Measurements from ENCODE around the gene TIMM44. TPM values are rescaled to one million over a fixed set of nuclear protein-coding genes. Genes with fewer than 3 reads are reported as not detected.
"Not testable (repeated sequence)": the region's sequence is repeated elsewhere in the genome, so short reads cannot be mapped to it uniquely, and the experiment has no call there.

TIMM44 gene
- total and polyA plus RNA-seq, 10 donors, result 33.2 to 94.9 (median 64.7) TPM

DNA sequence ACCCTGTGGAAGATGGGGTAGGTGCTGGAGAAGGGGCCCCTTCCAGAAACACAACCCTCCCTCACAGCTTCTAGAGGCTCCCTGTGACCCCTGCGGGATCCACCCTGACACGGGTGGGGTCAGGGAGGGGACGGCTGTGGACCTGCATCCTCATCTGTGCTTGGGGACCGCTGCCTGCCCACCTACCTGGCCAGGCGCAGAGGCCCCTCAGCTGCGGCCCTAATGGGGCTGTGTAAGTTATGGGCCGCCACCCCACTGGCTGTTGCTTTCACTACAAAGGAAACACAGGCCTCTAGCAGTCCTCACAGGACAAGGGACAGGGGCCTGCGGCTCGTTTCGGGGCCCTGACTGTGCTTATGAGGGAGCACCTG lies 10.6 kb downstream of the TIMM44 start:
- peaks cover 4 to 90% (median 76%) of the 10 kb centered on the region in 6 donors for H3K36me3 ChIP-seq
- no peaks in the 10 kb centered on the region for H3K27me3 ChIP-seq (replicated peaks in 1 of 7)
- intact Hi-C loops (cut with DNase I; ENCODE audit: low total_unique reads), result no loop called here
- H3K9me3 ChIP-seq, result no peaks in the 10 kb centered on the region
- H3K4me3 ChIP-seq, result peak overlapping the region in 4 of 8 donors; percentile 0 to 56 (median 6)
- DNase-seq, result no peak
- H3K4me1 ChIP-seq, result peaks cover 0 to 67% (median 39%) of the 10 kb centered on the region in 6 donors
- H3K27ac ChIP-seq, result peak overlapping the region in 7 of 8 donors; percentile 42 to 85 (median 79)
- WGBS, 5 donors, result 80 to 97% (median 89%) methylated on average over 6 to 10 of the region's 10 CpGs
- TF ChIP-seq POLR2AphosphoS5 (IDR thresholded peaks at IDR 0.05), result no peak
- TF ChIP-seq CTCF (IDR thresholded peaks at IDR 0.05 in 8 of 11, conservative IDR thresholded peaks at IDR 0.05 in 3 of 11), result no peak
- no peak for TF ChIP-seq POLR2A (IDR thresholded peaks at IDR 0.05)

DNA sequence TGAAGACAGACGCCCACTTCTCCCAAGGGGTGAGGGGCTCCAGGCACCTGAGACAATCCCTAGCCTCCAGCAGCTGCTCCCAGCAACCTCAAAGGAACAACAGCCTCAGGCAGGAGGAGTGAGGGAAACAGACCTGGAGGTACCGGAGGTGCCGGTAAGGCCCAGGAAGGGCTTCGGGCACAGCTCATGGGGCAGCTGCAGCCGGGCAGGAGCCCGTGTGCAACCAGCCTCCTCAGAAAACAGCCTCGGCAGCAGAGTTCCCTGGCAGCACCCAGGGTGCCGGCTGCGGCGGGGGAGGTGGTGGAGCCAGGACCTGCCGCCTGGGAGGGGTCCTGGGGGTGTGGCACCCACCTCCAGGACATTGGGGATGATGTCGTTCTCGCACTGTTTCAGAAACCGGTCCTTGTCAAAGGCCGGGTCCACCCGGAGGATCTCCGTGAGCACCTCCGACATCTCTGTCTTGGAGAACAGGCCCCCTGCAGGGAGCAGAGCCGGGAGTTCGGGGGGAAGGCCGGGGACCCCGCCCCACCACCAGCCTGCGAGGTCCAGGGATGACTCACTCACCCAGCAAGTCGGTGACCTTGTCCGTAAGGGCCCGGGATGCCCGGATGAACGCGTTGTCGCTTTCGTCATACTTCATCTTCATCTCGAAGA lies 11.1 kb downstream of the TIMM44 start:
- Histone ChIP-seq H3K27me3 (replicated peaks in 1 of 7) (no peaks in the 10 kb centered on the region), H3K36me3 (peaks cover 4 to 85% (median 71%) of the 10 kb centered on the region in 6 donors), H3K4me1 (peaks cover 0 to 72% (median 42%) of the 10 kb centered on the region in 6 donors), H3K9me3 (no peaks in the 10 kb centered on the region), H3K4me3 (peak overlapping the region in 2 of 8 donors; percentile 0 to 56), H3K27ac (peak overlapping the region in 7 of 8 donors; percentile 46 to 85 (median 79))
- 79 to 92% (median 86%) methylated on average over 21 to 32 of the region's 32 CpGs for WGBS, 5 donors
- no peak for TF ChIP-seq POLR2AphosphoS5 (IDR thresholded peaks at IDR 0.05)
- no peak for TF ChIP-seq CTCF (IDR thresholded peaks at IDR 0.05 in 8 of 11, conservative IDR thresholded peaks at IDR 0.05 in 3 of 11)
- no peak for TF ChIP-seq POLR2A (IDR thresholded peaks at IDR 0.05)
- intact Hi-C loops (cut with DNase I; ENCODE audit: low total_unique reads), result no loop called here
- no peak for DNase-seq

- DNase-seq, result peak; percentile 87
- 76 to 89% (median 85%) methylated on average over 34 to 36 of the region's 36 CpGs for WGBS, 5 donors
- Histone ChIP-seq H3K27me3 (replicated peaks in 1 of 7) (no peaks in the 10 kb centered on the region), H3K4me1 (peaks cover 5 to 82% (median 50%) of the 10 kb centered on the region in 6 donors), H3K27ac (peak overlapping the region; percentile 48 to 85 (median 81)), H3K36me3 (peaks cover 4 to 83% (median 62%) of the 10 kb centered on the region in 6 donors), H3K9me3 (no peaks in the 10 kb centered on the region), H3K4me3 (peak overlapping the region in 1 of 8 donors; percentile 56)
- intact Hi-C loops (cut with DNase I; ENCODE audit: low total_unique reads), result no loop called here
- TF ChIP-seq POLR2AphosphoS5 (IDR thresholded peaks at IDR 0.05), result peak; percentile 79 to 87 (median 85)
- TF ChIP-seq POLR2A (IDR thresholded peaks at IDR 0.05), result no peak
- TF ChIP-seq CTCF (IDR thresholded peaks at IDR 0.05 in 8 of 11, conservative IDR thresholded peaks at IDR 0.05 in 3 of 11), result no peak
Observed at GRCh38 chr19:7931221-7932061, 12.0 kb downstream of the TIMM44 start.

DNA sequence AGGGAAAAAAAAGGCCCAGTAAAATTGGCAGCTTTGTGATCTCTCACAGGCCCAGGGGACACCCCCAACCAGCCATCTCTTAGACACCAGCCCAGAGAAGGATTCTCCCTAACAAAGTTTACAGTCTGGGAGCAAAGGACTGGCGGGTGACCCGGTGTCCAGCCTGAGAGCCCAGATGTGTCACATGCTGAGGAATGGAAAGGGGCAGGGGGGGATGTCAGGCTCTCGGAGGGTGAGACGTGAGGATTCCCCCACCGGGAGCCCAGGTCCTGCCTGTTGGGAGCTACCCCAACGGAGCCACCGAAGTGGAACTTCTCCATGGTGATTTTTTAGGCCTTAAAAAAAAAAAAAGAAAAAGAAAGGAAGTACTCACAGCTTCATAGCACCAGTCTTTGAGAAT lies 12.7 kb downstream of the TIMM44 start:
- Histone ChIP-seq H3K36me3 (peaks cover 4 to 76% (median 55%) of the 10 kb centered on the region in 6 donors), H3K9me3 (no peaks in the 10 kb centered on the region), H3K27ac (peak overlapping the region; percentile 48 to 85 (median 81)), H3K27me3 (replicated peaks in 1 of 7) (peaks cover 0 to 1% (median 0%) of the 10 kb centered on the region in 7 donors), H3K4me1 (peaks cover 8 to 86% (median 54%) of the 10 kb centered on the region in 6 donors), H3K4me3 (no peak overlapping the region)
- no peak for TF ChIP-seq CTCF (IDR thresholded peaks at IDR 0.05 in 8 of 11, conservative IDR thresholded peaks at IDR 0.05 in 3 of 11)
- no peak for TF ChIP-seq POLR2AphosphoS5 (IDR thresholded peaks at IDR 0.05)
- TF ChIP-seq POLR2A (IDR thresholded peaks at IDR 0.05), result no peak
- WGBS, 5 donors, result 79 to 89% (median 87%) methylated on average over 7 of the region's 7 CpGs
- DNase-seq, result no peak
- intact Hi-C loops (cut with DNase I; ENCODE audit: low total_unique reads), result no loop called here

- H3K9me3 ChIP-seq; H3K27me3 ChIP-seq (replicated peaks in 1 of 7); intact Hi-C loops (cut with DNase I; ENCODE audit: low total_unique reads); DNase-seq; H3K4me3 ChIP-seq: not testable (repeated sequence)
- H3K36me3 ChIP-seq, result peaks cover 4 to 68% (median 47%) of the 10 kb centered on the region in 6 donors
- H3K4me1 ChIP-seq, result peaks cover 8 to 93% (median 60%) of the 10 kb centered on the region in 6 donors
- H3K27ac ChIP-seq, result peak overlapping the region in 5 of 8 donors; percentile 67 to 84 (median 83)
- 58 to 82% (median 79%) methylated on average over 8 to 11 of the region's 11 CpGs for whole genome bisulfite sequencing, 5 donors
Observed at GRCh38 chr19:7930030-7930429, 13.4 kb downstream of the TIMM44 start.
